Common myeloid progenitor, CD34-positive (primary cell): Measurements from ENCODE around the gene ABCA7.

Source experiments
- CTCF ChIA-PET: fragments of 350-600 bp; sonication (Branson Sonifier 250); formaldehyde crosslinking; loops from one replicate; lab custom pipeline; 2021; ENCODE audit warnings: antibody characterized with exemption; lab: Charles Lee
- POLR2A ChIA-PET: fragments of 350-600 bp; sonication (Branson Sonifier 250); formaldehyde crosslinking; loops from one replicate; lab custom pipeline; 2021; ENCODE audit warnings: antibody characterized with exemption; lab: Charles Lee
- DNase-seq, 3 donors: peaks; one replicate each; pipeline versions ENCODE4 v3.0.0 to v3.0.0-alpha.2; 2013
- H3K27ac ChIP-seq, 2 experiments: 1 replicate in 1 of 2; 2 replicates in 1 of 2; pipeline ENCODE4 v1.7.0; 2013; ENCODE audit warnings: inconsistent platforms in 2 of 2, low read length in 2 of 2, mild to moderate bottlenecking in 2 of 2, low read depth in 1 of 2, moderate library complexity in 1 of 2; ENCODE audit not compliant: severe bottlenecking in 2 of 2, insufficient read depth in 1 of 2, poor library complexity in 1 of 2
- H3K27me3 ChIP-seq, 5 experiments: replicated peaks in 2 of 5; 1 replicate in 3 of 5; 2 replicates in 2 of 5; pipeline versions ENCODE4 v1.6.1 to v1.7.0; 2013; ENCODE audit warnings: low read length in 4 of 5, mild to moderate bottlenecking in 2 of 5, moderate library complexity in 2 of 5, inconsistent platforms in 1 of 5; ENCODE audit not compliant: insufficient read depth in 5 of 5, control insufficient read depth in 4 of 5
- H3K36me3 ChIP-seq, 4 experiments: 1 replicate in 2 of 4; 2 replicates in 2 of 4; pipeline versions ENCODE4 v1.6.1 to v1.7.0; 2013; ENCODE audit warnings: low read length in 3 of 4, control low read depth in 1 of 4, mild to moderate bottlenecking in 1 of 4; ENCODE audit not compliant: control insufficient read depth in 4 of 4, insufficient read depth in 4 of 4
- H3K4me1 ChIP-seq, 4 experiments: 1 replicate in 3 of 4; 2 replicates in 1 of 4; pipeline versions ENCODE4 v1.6.1 to v1.7.1; 2013; ENCODE audit warnings: low read length in 3 of 4, mild to moderate bottlenecking in 3 of 4, control low read depth in 1 of 4, inconsistent platforms in 1 of 4, moderate library complexity in 1 of 4; ENCODE audit not compliant: control insufficient read depth in 4 of 4, insufficient read depth in 4 of 4; ENCODE audit errors: control extremely low read depth in 1 of 4
- H3K4me3 ChIP-seq, 7 experiments: 1 replicate in 4 of 7; 2 replicates in 3 of 7; pipeline versions ENCODE4 v1.5.1 to v1.7.0; 2013; ENCODE audit warnings: mild to moderate bottlenecking in 7 of 7, low read length in 6 of 7, moderate library complexity in 6 of 7, inconsistent platforms in 2 of 7, low read depth in 2 of 7, control low read depth in 1 of 7; ENCODE audit not compliant: insufficient read depth in 4 of 7, control insufficient read depth in 1 of 7; ENCODE audit errors: extremely low read depth in 1 of 7
- H3K9me3 ChIP-seq, 5 experiments: 1 replicate in 4 of 5; 2 replicates in 1 of 5; pipeline versions ENCODE4 v1.6.1 to v1.7.1; 2013; ENCODE audit warnings: low read length in 4 of 5, mild to moderate bottlenecking in 2 of 5, inconsistent platforms in 1 of 5, low read depth in 1 of 5, moderate library complexity in 1 of 5; ENCODE audit not compliant: control insufficient read depth in 4 of 5, insufficient read depth in 2 of 5; ENCODE audit errors: control extremely low read depth in 1 of 5
- WGBS: methylation state at CpG from one replicate; pipeline ENCODE4 v1.1.5; 2013; ENCODE audit not compliant: insufficient coverage; 5-methylcytosine and 5-hydroxymethylcytosine counted together

The ABCA7 gene

DNA sequence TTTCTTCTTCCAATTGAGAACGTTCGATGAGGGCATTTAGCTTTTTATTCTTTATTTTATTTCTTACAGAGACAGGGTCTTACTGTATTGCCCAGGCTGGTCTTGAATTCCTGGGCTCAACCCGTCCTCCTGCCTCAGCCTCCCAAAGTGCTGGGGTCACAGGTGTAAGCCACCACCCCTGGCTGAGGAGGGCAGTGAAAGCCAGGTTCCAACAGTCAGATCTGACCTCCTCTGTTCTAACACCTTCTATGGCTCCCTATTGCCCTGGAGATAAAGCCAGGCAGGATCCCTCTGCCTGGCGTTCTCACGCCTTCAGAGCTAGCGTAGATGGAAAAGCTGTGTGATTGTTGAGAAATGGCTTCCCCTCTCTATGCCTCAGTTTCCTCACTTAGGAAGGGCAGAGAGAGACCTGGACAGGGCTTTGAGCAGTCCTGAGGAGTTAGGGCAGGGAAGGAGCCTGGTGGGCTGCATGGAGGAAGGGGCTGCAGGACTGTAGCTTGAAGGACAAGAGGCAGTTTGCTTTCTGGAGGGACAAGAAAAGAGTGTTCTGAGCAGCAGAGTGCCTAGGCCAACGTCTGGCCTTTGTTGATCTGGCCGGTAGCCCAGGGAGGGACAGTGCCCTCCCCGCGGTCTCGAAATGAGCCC, 32.6 kb downstream of the ABCA7 start:
- CTCF ChIA-PET: interaction anchor here (0.9 to 1.2 kb wide), 3 partner anchors 12 to 39 kb away, joined by 3 read pairs; no protein-coding TSS in a partner anchor
- no peak overlapping the region for H3K27ac ChIP-seq

DNA sequence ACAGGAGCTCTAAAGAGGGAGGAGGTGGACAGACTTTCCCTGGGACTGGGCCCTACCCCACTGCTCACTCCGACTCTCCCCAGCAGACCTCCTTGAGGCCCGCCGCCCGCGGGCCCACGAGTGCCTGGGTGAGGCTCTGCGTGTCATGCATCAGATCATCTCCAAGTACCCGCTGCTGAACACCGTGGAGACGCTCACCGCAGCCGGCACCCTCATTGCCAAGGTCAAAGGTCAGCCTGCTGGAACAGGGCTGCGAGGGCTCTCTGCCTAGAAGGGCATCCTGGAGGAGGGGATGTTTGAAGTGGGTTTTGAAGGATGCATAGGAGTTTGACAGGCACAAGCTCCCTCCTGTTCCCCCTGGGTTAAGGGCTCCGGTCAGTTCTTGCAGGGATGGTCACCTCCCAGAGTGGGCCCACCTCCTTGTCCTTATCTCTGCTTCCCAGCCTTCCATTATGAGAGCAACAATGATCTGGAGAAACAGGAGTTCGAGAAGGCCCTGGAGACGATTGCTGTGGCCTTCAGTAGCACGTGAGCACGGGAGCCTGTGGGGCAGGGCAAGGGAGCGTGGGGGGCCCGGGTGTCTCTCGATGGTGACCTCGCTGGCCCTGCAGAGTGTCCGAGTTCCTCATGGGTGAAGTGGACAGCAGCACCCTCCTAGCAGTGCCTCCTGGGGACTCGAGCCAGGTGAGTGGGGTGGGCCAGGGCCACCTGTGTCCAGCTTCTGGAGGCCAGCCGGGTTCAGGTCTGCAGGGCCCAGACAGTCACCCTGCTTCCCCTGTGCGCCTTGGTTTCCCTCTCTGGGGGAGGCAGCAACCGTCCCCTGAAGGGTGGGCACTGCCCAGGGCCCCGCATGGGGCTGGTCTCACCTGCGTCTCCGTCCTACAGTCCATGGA, 33.4 kb downstream of the ABCA7 start:
- Histone ChIP-seq H3K27ac (no peak overlapping the region), H3K4me1 (peaks cover 10 to 68% (median 66%) of the 10 kb centered on the region in 4 experiments), H3K36me3 (peaks cover 2 to 55% (median 30%) of the 10 kb centered on the region in 4 experiments), H3K9me3 (no peaks in the 10 kb centered on the region), H3K27me3 (no peaks in the 10 kb centered on the region), H3K4me3 (no peak overlapping the region)
- CTCF ChIA-PET: interaction anchor here (0.8 to 1.7 kb wide), 4 partner anchors 8 to 43 kb away, joined by 3 to 6 read pairs (median 3); no protein-coding TSS in a partner anchor
- DNase-seq: no peak
- WGBS: 96% methylated on average over 27 of the region's 30 CpGs
- POLR2A ChIA-PET: no interaction called here

More for the DNA sequence above, 32.6 kb downstream of the ABCA7 start:
- Histone ChIP-seq H3K4me3 (no peak overlapping the region), H3K27me3 (no peaks in the 10 kb centered on the region), H3K36me3 (peaks cover 2 to 50% (median 26%) of the 10 kb centered on the region in 4 experiments), H3K4me1 (peaks cover 10 to 70% (median 65%) of the 10 kb centered on the region in 4 experiments), H3K9me3 (no peaks in the 10 kb centered on the region)
- no peak for DNase-seq
- 89% methylated on average over 6 of the region's 11 CpGs for WGBS
- POLR2A ChIA-PET: interaction anchor here (0.6 kb wide), 1 partner anchor 51 kb away, joined by 3 read pairs; no protein-coding TSS in a partner anchor

DNA sequence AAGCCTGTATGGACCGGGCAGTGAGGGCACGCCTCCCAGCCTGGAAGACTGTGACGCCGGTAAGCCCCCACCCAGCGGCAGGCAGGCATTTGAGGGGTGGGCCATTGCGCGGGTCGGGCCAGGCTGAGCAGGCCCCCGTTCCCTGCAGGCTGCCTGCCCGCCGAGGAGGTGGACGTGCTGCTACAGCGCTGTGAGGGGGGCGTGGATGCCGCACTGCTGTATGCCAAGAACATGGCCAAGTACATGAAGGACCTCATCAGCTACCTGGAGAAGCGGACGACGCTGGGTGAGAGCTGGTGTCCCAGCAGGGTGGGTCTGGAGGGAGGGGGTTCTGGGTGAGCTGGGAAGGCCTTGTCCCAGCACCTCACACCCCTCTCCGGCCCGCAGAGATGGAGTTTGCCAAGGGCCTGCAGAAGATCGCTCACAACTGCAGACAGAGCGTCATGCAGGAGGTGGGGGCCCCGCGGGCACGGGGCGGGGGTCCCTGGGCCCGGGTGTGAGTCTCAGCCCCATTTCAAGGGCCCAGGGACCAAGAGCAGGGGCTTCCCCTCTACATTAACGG, 34.1 kb downstream of the ABCA7 start:
- H3K9me3 ChIP-seq: no peaks in the 10 kb centered on the region
- peak overlapping the region in 2 of 7 experiments; percentile 10 to 19 for H3K4me3 ChIP-seq
- H3K27ac ChIP-seq: no peak overlapping the region
- no peak for DNase-seq
- peaks cover 10 to 61% (median 59%) of the 10 kb centered on the region in 4 experiments for H3K4me1 ChIP-seq
- ChIA-PET POLR2A (interaction anchor here (1.0 to 1.2 kb wide), 3 partner anchors 8 to 195 kb away, joined by 3 to 6 read pairs (median 4); partner anchors contain the start of gene CIRBP), CTCF (interaction anchor here (0.8 to 1.7 kb wide), 4 partner anchors 9 to 44 kb away, joined by 3 to 6 read pairs (median 4); no protein-coding TSS in a partner anchor)
- WGBS: 75% methylated on average over 19 of the region's 28 CpGs
- H3K27me3 ChIP-seq: no peaks in the 10 kb centered on the region
- H3K36me3 ChIP-seq: peaks cover 2 to 51% (median 31%) of the 10 kb centered on the region in 4 experiments

DNA sequence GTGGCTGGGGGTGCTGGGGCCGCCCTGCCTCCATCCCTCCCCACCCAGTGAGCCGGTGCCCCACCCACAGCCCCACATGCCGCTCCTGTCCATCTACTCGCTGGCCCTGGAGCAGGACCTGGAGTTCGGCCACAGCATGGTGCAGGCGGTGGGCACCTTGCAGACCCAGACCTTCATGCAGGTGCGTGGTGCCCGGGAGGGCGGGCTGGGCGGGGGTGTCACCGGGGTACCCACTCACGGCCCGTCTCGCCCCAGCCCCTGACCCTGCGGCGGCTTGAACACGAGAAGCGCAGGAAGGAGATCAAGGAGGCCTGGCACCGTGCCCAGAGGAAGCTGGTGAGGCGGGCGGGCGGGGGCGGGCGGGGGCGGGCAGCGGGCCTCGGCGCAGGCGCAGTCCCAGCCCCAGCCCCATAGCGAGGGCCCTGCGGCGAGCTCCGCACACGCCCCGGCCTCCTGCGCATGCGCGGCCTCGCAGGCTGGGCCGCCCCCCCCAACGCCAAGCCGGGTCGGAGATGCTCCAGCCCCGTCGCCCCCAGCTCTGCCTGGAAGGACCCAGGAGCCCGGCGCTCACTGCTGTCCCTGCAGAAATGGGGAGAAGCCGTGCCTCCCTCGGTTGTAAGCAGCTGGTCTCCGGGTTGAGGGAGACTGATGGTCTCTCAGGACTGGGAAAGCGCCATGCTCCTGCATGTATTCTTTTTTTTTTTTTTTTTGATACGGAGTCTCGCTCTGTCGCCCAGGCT, 34.8 kb downstream of the ABCA7 start:
- POLR2A ChIA-PET: interaction anchor here (0.6 to 1.2 kb wide), 6 partner anchors 9 to 322 kb away, joined by 3 to 7 read pairs (median 4); partner anchors contain the start of genes CIRBP and CNN2
- Histone ChIP-seq H3K36me3 (peaks cover 2 to 56% (median 35%) of the 10 kb centered on the region in 4 experiments), H3K27ac (no peak overlapping the region)

DNA sequence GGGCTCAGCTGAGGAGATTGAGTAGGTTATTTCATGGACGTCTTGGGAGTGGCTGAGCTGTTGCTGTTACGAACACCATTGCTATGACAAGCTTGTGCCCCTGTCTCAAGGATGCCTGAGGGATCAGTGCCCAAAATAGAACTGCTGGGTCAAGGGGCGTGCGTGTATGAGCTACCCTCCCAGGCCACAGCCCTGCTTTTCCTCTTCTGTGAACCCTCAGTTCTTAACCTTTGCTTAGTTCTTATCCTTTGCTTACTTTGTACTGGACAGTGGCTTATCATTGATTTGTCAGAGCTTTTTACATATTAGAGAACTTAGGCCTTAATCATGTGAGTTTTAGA, 36.1 kb downstream of the ABCA7 start:
- ChIA-PET CTCF (interaction anchor here (0.9 to 5.5 kb wide), 6 partner anchors 9 to 56 kb away, joined by 3 to 19 read pairs (median 4); partner anchors contain the start of gene ARHGAP45), POLR2A (interaction anchor here (0.6 to 2.3 kb wide), 2 partner anchors 9 to 18 kb away, joined by 3 to 9 read pairs; partner anchors contain the start of gene ARHGAP45)
- no peak for DNase-seq
- Histone ChIP-seq H3K4me1 (peaks cover 10 to 48% (median 43%) of the 10 kb centered on the region in 4 experiments), H3K27ac (peak overlapping the region in 1 of 2 experiments; percentile 44), H3K36me3 (peaks cover 2 to 63% (median 41%) of the 10 kb centered on the region in 4 experiments), H3K4me3 (no peak overlapping the region), H3K9me3 (no peaks in the 10 kb centered on the region), H3K27me3 (no peaks in the 10 kb centered on the region)
- WGBS: 94% methylated on average over 4 of the region's 4 CpGs

More for the DNA sequence above, 34.8 kb downstream of the ABCA7 start:
- peak; percentile 86 to 93 (median 91) for DNase-seq
- H3K4me1 ChIP-seq: peaks cover 10 to 55% (median 52%) of the 10 kb centered on the region in 4 experiments
- no peaks in the 10 kb centered on the region for H3K27me3 ChIP-seq
- CTCF ChIA-PET: interaction anchor here (0.8 to 5.5 kb wide), 8 partner anchors 7 to 46 kb away, joined by 3 to 19 read pairs (median 4); partner anchors contain the start of gene ARHGAP45
- WGBS: 11% methylated on average over 30 of the region's 54 CpGs
- H3K4me3 ChIP-seq: peak overlapping the region in 2 of 7 experiments; percentile 19 to 57
- H3K9me3 ChIP-seq: no peaks in the 10 kb centered on the region

DNA sequence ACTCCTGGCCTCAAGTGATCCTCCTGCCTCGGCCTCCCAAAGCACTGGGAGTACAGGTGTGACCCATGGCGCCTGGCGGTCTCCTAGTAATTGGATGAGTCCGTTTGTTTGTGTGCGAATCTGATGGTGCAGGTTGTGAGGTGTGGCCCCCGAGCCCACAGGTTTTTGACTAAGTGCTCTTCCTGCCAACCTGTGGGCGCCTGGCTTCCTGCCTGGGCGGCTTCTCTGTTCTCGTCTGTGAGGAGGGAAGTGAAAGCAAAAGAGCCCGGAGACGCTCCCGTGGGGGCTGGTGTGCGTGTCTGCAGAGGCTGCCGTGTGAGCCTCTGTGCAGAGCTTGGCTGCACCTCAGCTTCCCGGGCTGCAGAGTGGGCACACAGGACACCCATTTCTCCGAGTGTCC, 37.0 kb downstream of the ABCA7 start:
- WGBS: 20% methylated on average over 9 of the region's 16 CpGs
- peaks cover 4 to 65% (median 46%) of the 10 kb centered on the region in 4 experiments for H3K36me3 ChIP-seq
- ChIA-PET CTCF (interaction anchor here (0.9 to 5.5 kb wide), 3 partner anchors 9 to 12 kb away, joined by 3 to 19 read pairs (median 5); partner anchors contain the start of gene ARHGAP45), POLR2A (interaction anchor here (1.0 to 2.3 kb wide), 2 partner anchors 10 to 192 kb away, joined by 4 to 9 read pairs; partner anchors contain the start of genes ARHGAP45 and CIRBP)
- H3K27me3 ChIP-seq: no peaks in the 10 kb centered on the region
- peaks cover 10 to 48% (median 43%) of the 10 kb centered on the region in 4 experiments for H3K4me1 ChIP-seq
- H3K9me3 ChIP-seq: no peaks in the 10 kb centered on the region
- peak overlapping the region in 3 of 7 experiments; percentile 20 to 53 (median 45) for H3K4me3 ChIP-seq
- H3K27ac ChIP-seq: peak overlapping the region in 1 of 2 experiments; percentile 25
- peak; percentile 83 to 95 (median 94) for DNase-seq
